ENCODE results near the gene CDH10. TPM values are rescaled to one million over a fixed set of nuclear protein-coding genes. Genes with fewer than 3 reads are reported as not detected.
A peak's percentile ranks its signal among the peaks of the same experiment; 100 is the strongest.

The CDH10 gene
- polyA plus RNA-seq, 1 donor from 2014 or later, result 5.3 TPM

DNA sequence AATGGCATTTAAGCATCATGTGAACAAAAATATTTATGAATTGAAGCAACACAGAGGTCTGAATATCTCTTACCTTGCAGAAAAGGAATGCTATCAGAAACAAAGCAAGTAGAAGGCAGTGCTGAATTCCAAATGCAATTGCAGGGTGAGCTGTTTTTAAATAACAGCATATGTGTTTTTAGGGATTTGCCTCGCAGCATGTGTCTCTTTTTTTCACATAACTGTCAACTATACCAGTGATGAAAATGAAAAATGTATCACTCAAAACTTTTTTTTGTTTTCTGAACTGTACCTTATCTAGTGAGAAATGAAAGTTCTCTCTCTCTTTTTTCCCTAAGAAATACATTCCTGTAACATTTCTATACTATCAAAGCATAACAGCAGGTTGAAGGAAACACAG, 21.2 kb downstream of the CDH10 start:
- peak overlapping the region; percentile 1 for H3K27ac ChIP-seq (ENCODE audit: low read length)
- no peaks in the 10 kb centered on the region for H3K79me2 ChIP-seq (replicated peaks; ENCODE audit: insufficient read depth, low read length)

GRCh38 chr5:24623031-24623430, 21.7 kb downstream of the CDH10 start:
- Histone ChIP-seq H3K9me2 (ENCODE audit: insufficient read depth, low read length) (no peaks in the 10 kb centered on the region), H3K4me2 (ENCODE audit: low read length) (no peak overlapping the region)

More for the DNA sequence above, 21.2 kb downstream of the CDH10 start:
- Histone ChIP-seq H3K9ac (ENCODE audit: low read length) (no peak overlapping the region), H4K20me1 (ENCODE audit: insufficient read depth) (no peaks in the 10 kb centered on the region), H2AFZ (ENCODE audit: low read depth, low read length) (no peak overlapping the region), H3K4me2 (ENCODE audit: low read length) (no peak overlapping the region), H3F3A (ENCODE audit: insufficient read depth, low read length, poor library complexity, severe bottlenecking) (peaks cover 4% of the 10 kb centered on the region), H3K27me3 (ENCODE audit: insufficient read depth, low read depth, low read length) (no peaks in the 10 kb centered on the region), H3K9me3 (ENCODE audit: low read length) (no peaks in the 10 kb centered on the region), H3K4me3 (ENCODE audit: low read length) (no peak overlapping the region), H3K36me3 (ENCODE audit: insufficient read depth, low read length) (no peaks in the 10 kb centered on the region), H3K9me2 (ENCODE audit: insufficient read depth, low read length) (no peaks in the 10 kb centered on the region)
- TF ChIP-seq RAD21 (conservative IDR thresholded peaks at IDR 0.05), result no peak
- no peak for TF ChIP-seq EP300 (conservative IDR thresholded peaks at IDR 0.05; ENCODE audit: poor library complexity, severe bottlenecking)
- TF ChIP-seq, protein P1, sequence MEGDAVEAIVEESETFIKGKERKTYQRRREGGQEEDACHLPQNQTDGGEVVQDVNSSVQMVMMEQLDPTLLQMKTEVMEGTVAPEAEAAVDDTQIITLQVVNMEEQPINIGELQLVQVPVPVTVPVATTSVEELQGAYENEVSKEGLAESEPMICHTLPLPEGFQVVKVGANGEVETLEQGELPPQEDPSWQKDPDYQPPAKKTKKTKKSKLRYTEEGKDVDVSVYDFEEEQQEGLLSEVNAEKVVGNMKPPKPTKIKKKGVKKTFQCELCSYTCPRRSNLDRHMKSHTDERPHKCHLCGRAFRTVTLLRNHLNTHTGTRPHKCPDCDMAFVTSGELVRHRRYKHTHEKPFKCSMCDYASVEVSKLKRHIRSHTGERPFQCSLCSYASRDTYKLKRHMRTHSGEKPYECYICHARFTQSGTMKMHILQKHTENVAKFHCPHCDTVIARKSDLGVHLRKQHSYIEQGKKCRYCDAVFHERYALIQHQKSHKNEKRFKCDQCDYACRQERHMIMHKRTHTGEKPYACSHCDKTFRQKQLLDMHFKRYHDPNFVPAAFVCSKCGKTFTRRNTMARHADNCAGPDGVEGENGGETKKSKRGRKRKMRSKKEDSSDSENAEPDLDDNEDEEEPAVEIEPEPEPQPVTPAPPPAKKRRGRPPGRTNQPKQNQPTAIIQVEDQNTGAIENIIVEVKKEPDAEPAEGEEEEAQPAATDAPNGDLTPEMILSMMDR (IDR thresholded peaks at IDR 0.05; ENCODE audit: poor library complexity, severe bottlenecking), result no peak
- no peak for TF ChIP-seq MXI1 (conservative IDR thresholded peaks at IDR 0.05; ENCODE audit: poor library complexity, severe bottlenecking)
- TF ChIP-seq, protein P2, sequence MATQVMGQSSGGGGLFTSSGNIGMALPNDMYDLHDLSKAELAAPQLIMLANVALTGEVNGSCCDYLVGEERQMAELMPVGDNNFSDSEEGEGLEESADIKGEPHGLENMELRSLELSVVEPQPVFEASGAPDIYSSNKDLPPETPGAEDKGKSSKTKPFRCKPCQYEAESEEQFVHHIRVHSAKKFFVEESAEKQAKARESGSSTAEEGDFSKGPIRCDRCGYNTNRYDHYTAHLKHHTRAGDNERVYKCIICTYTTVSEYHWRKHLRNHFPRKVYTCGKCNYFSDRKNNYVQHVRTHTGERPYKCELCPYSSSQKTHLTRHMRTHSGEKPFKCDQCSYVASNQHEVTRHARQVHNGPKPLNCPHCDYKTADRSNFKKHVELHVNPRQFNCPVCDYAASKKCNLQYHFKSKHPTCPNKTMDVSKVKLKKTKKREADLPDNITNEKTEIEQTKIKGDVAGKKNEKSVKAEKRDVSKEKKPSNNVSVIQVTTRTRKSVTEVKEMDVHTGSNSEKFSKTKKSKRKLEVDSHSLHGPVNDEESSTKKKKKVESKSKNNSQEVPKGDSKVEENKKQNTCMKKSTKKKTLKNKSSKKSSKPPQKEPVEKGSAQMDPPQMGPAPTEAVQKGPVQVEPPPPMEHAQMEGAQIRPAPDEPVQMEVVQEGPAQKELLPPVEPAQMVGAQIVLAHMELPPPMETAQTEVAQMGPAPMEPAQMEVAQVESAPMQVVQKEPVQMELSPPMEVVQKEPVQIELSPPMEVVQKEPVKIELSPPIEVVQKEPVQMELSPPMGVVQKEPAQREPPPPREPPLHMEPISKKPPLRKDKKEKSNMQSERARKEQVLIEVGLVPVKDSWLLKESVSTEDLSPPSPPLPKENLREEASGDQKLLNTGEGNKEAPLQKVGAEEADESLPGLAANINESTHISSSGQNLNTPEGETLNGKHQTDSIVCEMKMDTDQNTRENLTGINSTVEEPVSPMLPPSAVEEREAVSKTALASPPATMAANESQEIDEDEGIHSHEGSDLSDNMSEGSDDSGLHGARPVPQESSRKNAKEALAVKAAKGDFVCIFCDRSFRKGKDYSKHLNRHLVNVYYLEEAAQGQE (IDR thresholded peaks at IDR 0.05; ENCODE audit: borderline replicate concordance), result no peak
- no peak for TF ChIP-seq SMC3 (conservative IDR thresholded peaks at IDR 0.05; ENCODE audit: poor library complexity)
- TF ChIP-seq POLR2AphosphoS5 (IDR thresholded peaks at IDR 0.05), result no peak
- no peak for TF ChIP-seq TAF1 (IDR thresholded peaks at IDR 0.05; ENCODE audit: low read depth)
- TF ChIP-seq EZH2 (IDR thresholded peaks at IDR 0.05; ENCODE audit: borderline replicate concordance, insufficient read depth, low read length, poor library complexity, severe bottlenecking), result no peak

DNA sequence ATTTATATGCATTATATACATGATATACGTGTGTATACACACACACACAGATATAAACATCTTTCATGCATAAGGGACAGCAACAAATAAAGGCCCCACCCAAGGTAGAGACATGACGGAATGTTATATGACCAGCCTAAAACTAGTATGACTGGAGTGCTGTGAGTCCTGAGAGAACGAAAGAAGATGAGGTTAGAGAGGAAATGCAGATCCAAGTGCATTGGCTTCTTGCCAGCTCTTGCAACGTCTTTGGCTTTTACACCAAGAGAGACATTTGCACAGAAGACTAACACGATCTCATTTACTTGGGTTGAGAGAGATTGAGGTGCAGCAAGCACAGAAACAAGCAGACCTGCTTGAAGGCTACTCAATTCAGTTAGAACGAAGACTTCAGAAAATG, 23.0 kb downstream of the CDH10 start:
- no peak overlapping the region for H2AFZ ChIP-seq (ENCODE audit: low read depth, low read length)
- H3K9ac ChIP-seq (ENCODE audit: low read length), result no peak overlapping the region
- H3F3A ChIP-seq (ENCODE audit: insufficient read depth, low read length, poor library complexity, severe bottlenecking), result peaks cover 4% of the 10 kb centered on the region
- H3K4me2 ChIP-seq (ENCODE audit: low read length), result no peak overlapping the region
- no peaks in the 10 kb centered on the region for H3K79me2 ChIP-seq (replicated peaks; ENCODE audit: insufficient read depth, low read length)
- no peak overlapping the region for H3K4me3 ChIP-seq (ENCODE audit: low read length)
- no peaks in the 10 kb centered on the region for H4K20me1 ChIP-seq (ENCODE audit: insufficient read depth)
- no peaks in the 10 kb centered on the region for H3K9me3 ChIP-seq (ENCODE audit: low read length)
- H3K9me2 ChIP-seq (ENCODE audit: insufficient read depth, low read length), result no peaks in the 10 kb centered on the region
- no peak overlapping the region for H3K27ac ChIP-seq (ENCODE audit: low read length)
- TF ChIP-seq SMC3 (conservative IDR thresholded peaks at IDR 0.05; ENCODE audit: poor library complexity) (no peak), EP300 (conservative IDR thresholded peaks at IDR 0.05; ENCODE audit: poor library complexity, severe bottlenecking) (no peak), TAF1 (IDR thresholded peaks at IDR 0.05; ENCODE audit: low read depth) (no peak), POLR2AphosphoS5 (IDR thresholded peaks at IDR 0.05) (no peak), EZH2 (IDR thresholded peaks at IDR 0.05; ENCODE audit: borderline replicate concordance, insufficient read depth, low read length, poor library complexity, severe bottlenecking) (no peak), RAD21 (conservative IDR thresholded peaks at IDR 0.05) (no peak)
- TF ChIP-seq, protein P2 (IDR thresholded peaks at IDR 0.05; ENCODE audit: borderline replicate concordance), result no peak
- H3K27me3 ChIP-seq (ENCODE audit: insufficient read depth, low read depth, low read length), result no peaks in the 10 kb centered on the region
- H3K36me3 ChIP-seq (ENCODE audit: insufficient read depth, low read length), result no peaks in the 10 kb centered on the region

More at GRCh38 chr5:24623031-24623430, 21.7 kb downstream of the CDH10 start:
- TF ChIP-seq SMC3 (conservative IDR thresholded peaks at IDR 0.05; ENCODE audit: poor library complexity), result no peak
- TF ChIP-seq POLR2AphosphoS5 (IDR thresholded peaks at IDR 0.05), result peak; percentile 31
- H3K79me2 ChIP-seq (replicated peaks; ENCODE audit: insufficient read depth, low read length), result no peaks in the 10 kb centered on the region
- no peaks in the 10 kb centered on the region for H3K36me3 ChIP-seq (ENCODE audit: insufficient read depth, low read length)
- peak overlapping the region; percentile 4 for H3K27ac ChIP-seq (ENCODE audit: low read length)
- no peak overlapping the region for H3K4me3 ChIP-seq (ENCODE audit: low read length)
- no peak overlapping the region for H2AFZ ChIP-seq (ENCODE audit: low read depth, low read length)
- no peaks in the 10 kb centered on the region for H3K27me3 ChIP-seq (ENCODE audit: insufficient read depth, low read depth, low read length)
- H3K9me3 ChIP-seq (ENCODE audit: low read length), result no peaks in the 10 kb centered on the region
- H4K20me1 ChIP-seq (ENCODE audit: insufficient read depth), result no peaks in the 10 kb centered on the region
- H3F3A ChIP-seq (ENCODE audit: insufficient read depth, low read length, poor library complexity, severe bottlenecking), result peaks cover 4% of the 10 kb centered on the region
- no peak overlapping the region for H3K9ac ChIP-seq (ENCODE audit: low read length)

Data from neural cell (in vitro differentiated cells).